OCI-LY1 (cell line): Measurements from ENCODE around the gene CCT2.
"Not testable (repeated sequence)": the region's sequence is repeated elsewhere in the genome, so short reads cannot be mapped to it uniquely, and the experiment has no call there.

Experiments
- CTCF ChIP-seq: fragments of 200-600 bp; sonication (generic), shearing (Covaris generic); IDR thresholded peaks from 2 replicates; pipeline ENCODE4 v1.5.1; 2017; ENCODE audit warnings: mild to moderate bottlenecking, antibody characterized with exemption, low read length, moderate library complexity, mixed read lengths
- EZH2 ChIP-seq: fragments of 200-600 bp; sonication (generic), shearing (Covaris generic); IDR thresholded peaks from 2 replicates; pipeline ENCODE4 v1.8.0; 2017; ENCODE audit warnings: borderline replicate concordance, mixed run types, mild to moderate bottlenecking, antibody characterized with exemption, low read length, moderate library complexity, mixed read lengths

GRCh38 chr12:69603556-69603955 is 18.3 kb downstream of the CCT2 start:
- not testable (repeated sequence) for TF ChIP-seq EZH2, CTCF
